PFSK-1 (cell line): ENCODE measurements around the gene COL9A2.

ENCODE experiments used
- FOXP2 ChIP-seq: optimal IDR thresholded peaks from 2 replicates; pipeline ENCODE3; 2011; ENCODE audit warnings: borderline replicate concordance, control low read depth, inconsistent platforms; ENCODE audit not compliant: insufficient read depth; ENCODE audit errors: extremely low read length, extremely low read depth
- POLR2AphosphoS5 ChIP-seq: IDR thresholded peaks from 2 replicates; pipeline ENCODE4 v1.6.1; 2012; ENCODE audit warnings: low read depth, mild to moderate bottlenecking, control low read depth, low read length, moderate library complexity
- TAF1 ChIP-seq: IDR thresholded peaks from 2 replicates; pipeline ENCODE4 v1.6.1; 2012; ENCODE audit warnings: low read length, control low read depth, borderline replicate concordance; ENCODE audit not compliant: insufficient read depth
- TF ChIP-seq, protein P1 (sequence below), 2 experiments: IDR thresholded peaks; 2 replicates each; pipeline versions ENCODE4 v1.6.1 to v1.8.0; 2011 to 2012; ENCODE audit warnings: low read depth in 2 of 2, low read length in 2 of 2, control low read depth in 1 of 2, inconsistent platforms in 1 of 2, mild to moderate bottlenecking in 1 of 2, moderate library complexity in 1 of 2; ENCODE audit not compliant: insufficient read depth in 1 of 2

- no peak for TF ChIP-seq POLR2AphosphoS5
- no peak for TF ChIP-seq FOXP2
- TF ChIP-seq TAF1: no peak
- TF ChIP-seq, protein P1, sequence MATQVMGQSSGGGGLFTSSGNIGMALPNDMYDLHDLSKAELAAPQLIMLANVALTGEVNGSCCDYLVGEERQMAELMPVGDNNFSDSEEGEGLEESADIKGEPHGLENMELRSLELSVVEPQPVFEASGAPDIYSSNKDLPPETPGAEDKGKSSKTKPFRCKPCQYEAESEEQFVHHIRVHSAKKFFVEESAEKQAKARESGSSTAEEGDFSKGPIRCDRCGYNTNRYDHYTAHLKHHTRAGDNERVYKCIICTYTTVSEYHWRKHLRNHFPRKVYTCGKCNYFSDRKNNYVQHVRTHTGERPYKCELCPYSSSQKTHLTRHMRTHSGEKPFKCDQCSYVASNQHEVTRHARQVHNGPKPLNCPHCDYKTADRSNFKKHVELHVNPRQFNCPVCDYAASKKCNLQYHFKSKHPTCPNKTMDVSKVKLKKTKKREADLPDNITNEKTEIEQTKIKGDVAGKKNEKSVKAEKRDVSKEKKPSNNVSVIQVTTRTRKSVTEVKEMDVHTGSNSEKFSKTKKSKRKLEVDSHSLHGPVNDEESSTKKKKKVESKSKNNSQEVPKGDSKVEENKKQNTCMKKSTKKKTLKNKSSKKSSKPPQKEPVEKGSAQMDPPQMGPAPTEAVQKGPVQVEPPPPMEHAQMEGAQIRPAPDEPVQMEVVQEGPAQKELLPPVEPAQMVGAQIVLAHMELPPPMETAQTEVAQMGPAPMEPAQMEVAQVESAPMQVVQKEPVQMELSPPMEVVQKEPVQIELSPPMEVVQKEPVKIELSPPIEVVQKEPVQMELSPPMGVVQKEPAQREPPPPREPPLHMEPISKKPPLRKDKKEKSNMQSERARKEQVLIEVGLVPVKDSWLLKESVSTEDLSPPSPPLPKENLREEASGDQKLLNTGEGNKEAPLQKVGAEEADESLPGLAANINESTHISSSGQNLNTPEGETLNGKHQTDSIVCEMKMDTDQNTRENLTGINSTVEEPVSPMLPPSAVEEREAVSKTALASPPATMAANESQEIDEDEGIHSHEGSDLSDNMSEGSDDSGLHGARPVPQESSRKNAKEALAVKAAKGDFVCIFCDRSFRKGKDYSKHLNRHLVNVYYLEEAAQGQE (IDR thresholded peaks at IDR 0.05; ENCODE audit: insufficient read depth in 1 of 2, low read depth in 2 of 2, low read length in 2 of 2): no peak
These were observed 27.5 kb upstream of the COL9A2 start for GRCh38 chr1:40344597-40344996.
